Activated naive CD4-positive, alpha-beta T cell treated with anti-CD3 and anti-CD28 coated beads for 36 hours (primary cell): ENCODE data around the gene TNFRSF1A. TPM values are rescaled to one million over a fixed set of nuclear protein-coding genes. Genes with fewer than 3 reads are reported as not detected.

Source experiments
- CTCF ChIA-PET: fragments of 350-600 bp; sonication (Branson Sonifier 250); formaldehyde crosslinking; loops from one replicate; lab custom pipeline; 2021; ENCODE audit warnings: antibody characterized with exemption; lab: Charles Lee
- DNase-seq: peaks from one replicate; pipeline ENCODE4 v3.0.0-alpha.2; 2020
- H3K27ac Mint-ChIP-seq: one replicate; pipeline ENCODE4 v1.8.0; 2021; ENCODE audit warnings: mild to moderate bottlenecking, mixed read lengths
- H3K27me3 Mint-ChIP-seq: one replicate; pipeline ENCODE4 v1.8.0; 2021; ENCODE audit warnings: low read depth, mixed read lengths
- H3K36me3 Mint-ChIP-seq: one replicate; pipeline ENCODE4 v1.8.0; 2021; ENCODE audit warnings: low read depth, mixed read lengths
- H3K4me1 Mint-ChIP-seq: one replicate; pipeline ENCODE4 v1.8.0; 2021; ENCODE audit warnings: low read depth, mixed read lengths
- H3K4me3 Mint-ChIP-seq: one replicate; pipeline ENCODE4 v1.8.0; 2021; ENCODE audit warnings: mild to moderate bottlenecking, moderate library complexity, mixed read lengths
- H3K9me3 Mint-ChIP-seq: one replicate; pipeline ENCODE4 v1.8.0; 2021; ENCODE audit warnings: mixed read lengths
- intact Hi-C: fragments of 100-400 bp; cut with micrococcal nuclease; formaldehyde crosslinking; loops from one replicate; pipeline ENCODE4 v1.15.1; 2023
- total RNA-seq, 2 experiments: library from RNA; stranded (reverse); gene quantifications; one replicate each; pipeline ENCODE4 v1.2.3, GENCODE V29; 2021

Gene TNFRSF1A
- total RNA-seq, 2 experiments from 2014 or later: 38.1 to 41.3 TPM

DNA sequence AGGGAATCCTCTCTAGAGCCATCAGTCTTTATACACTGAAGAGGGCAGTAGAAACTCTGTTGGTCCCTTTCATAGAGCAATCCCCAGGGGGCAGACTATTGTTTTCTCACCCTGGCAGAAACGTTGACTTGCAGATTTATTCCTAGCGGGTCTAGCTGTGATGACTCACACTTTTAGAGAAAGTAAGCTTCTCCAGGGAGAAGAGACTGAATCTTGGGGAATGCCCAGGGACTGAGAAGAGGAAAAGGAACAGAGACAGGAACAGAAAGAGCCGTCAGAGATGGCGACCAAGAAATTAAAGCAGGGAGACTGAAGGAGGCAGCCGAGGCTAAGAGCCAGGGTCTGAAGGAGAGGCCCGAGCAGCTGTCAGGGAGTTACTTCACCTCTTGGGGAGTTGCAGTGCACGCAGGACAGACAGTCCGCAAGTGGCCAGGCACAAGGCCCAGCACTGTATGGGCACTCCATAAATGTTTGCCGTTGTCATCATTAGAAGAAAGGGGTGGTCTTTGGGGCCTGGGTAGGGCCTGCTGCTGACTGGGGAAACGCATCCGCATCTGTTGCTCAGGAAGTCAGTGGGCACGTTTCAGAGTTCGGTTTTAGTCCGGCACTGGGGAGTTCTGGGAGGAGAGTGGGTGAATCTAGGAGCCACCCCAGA is 18.4 kb downstream of the TNFRSF1A start:
- Mint-ChIP-seq H3K4me3 (peak overlapping the region; percentile 40), H3K36me3 (peaks cover 4% of the 10 kb centered on the region), H3K4me1 (peaks cover 39% of the 10 kb centered on the region), H3K9me3 (no peaks in the 10 kb centered on the region), H3K27me3 (no peaks in the 10 kb centered on the region), H3K27ac (peak overlapping the region; percentile 83)
- DNase-seq: peak; percentile 55
- intact Hi-C loops: loop anchor here (1.0 kb wide), 5 partner anchors 12 to 235 kb away; no protein-coding TSS in a partner anchor
- CTCF ChIA-PET: interaction anchor here (0.7 to 2.6 kb wide), 14 partner anchors 8 to 233 kb away, joined by 3 to 39 read pairs (median 5); no protein-coding TSS in a partner anchor

DNA sequence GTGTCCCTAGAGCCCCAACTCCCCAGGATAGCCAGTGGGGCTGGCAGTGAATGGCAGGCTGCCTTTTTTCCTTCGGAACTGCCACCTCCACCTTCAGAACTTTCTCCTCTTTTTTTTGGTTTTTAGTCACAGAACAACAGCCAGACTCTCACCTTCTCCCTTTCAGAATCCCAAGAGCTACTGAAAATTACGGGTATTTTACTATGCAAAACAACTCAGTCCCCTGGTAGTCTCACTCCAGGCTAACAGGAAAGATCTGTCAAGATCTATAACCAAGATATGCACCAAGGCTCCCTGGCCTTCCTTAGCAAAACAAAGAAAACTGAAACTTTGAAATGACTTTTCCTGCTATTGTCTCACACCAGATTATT is 18.9 kb downstream of the TNFRSF1A start:
- intact Hi-C loops: loop anchor here (1.0 kb wide), 5 partner anchors 12 to 235 kb away; no protein-coding TSS in a partner anchor
- CTCF ChIA-PET: interaction anchor here (0.7 to 2.6 kb wide), 14 partner anchors 9 to 233 kb away, joined by 3 to 39 read pairs (median 5); no protein-coding TSS in a partner anchor
- H3K27me3 Mint-ChIP-seq: no peaks in the 10 kb centered on the region
- H3K4me3 Mint-ChIP-seq: no peak overlapping the region
- H3K4me1 Mint-ChIP-seq: peaks cover 44% of the 10 kb centered on the region
- peaks cover under 1% of the 10 kb centered on the region for H3K36me3 Mint-ChIP-seq
- DNase-seq: no peak
- H3K27ac Mint-ChIP-seq: peak overlapping the region; percentile 83
- H3K9me3 Mint-ChIP-seq: no peaks in the 10 kb centered on the region

DNA sequence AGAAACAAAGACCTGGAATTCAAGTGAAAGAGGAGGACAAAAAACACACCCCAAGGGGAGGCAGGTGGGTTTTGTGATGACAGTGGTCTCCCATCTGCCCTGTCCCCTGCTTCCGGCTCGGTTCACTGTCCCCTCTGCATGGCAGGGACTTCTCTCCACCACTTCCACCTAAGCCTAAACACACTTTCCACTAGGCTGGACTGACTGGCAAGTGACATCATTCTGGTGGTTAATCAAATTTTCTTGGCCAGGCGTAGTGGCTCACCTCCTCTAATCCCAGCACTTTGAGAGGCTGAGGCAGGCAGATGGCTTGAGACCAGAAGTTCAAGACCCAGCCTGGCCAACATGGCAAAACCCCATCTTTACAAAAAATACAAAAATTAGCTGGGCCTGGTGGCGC is 19.5 kb downstream of the TNFRSF1A start:
- intact Hi-C loops: no loop called here
- CTCF ChIA-PET: interaction anchor here (0.7 to 2.6 kb wide), 10 partner anchors 9 to 173 kb away, joined by 3 to 39 read pairs (median 6); no protein-coding TSS in a partner anchor
- Mint-ChIP-seq H3K27ac (no peak overlapping the region), H3K4me3 (no peak overlapping the region), H3K4me1 (peaks cover 48% of the 10 kb centered on the region), H3K27me3 (no peaks in the 10 kb centered on the region), H3K9me3 (no peaks in the 10 kb centered on the region), H3K36me3 (no peaks in the 10 kb centered on the region)
- no peak for DNase-seq

DNA sequence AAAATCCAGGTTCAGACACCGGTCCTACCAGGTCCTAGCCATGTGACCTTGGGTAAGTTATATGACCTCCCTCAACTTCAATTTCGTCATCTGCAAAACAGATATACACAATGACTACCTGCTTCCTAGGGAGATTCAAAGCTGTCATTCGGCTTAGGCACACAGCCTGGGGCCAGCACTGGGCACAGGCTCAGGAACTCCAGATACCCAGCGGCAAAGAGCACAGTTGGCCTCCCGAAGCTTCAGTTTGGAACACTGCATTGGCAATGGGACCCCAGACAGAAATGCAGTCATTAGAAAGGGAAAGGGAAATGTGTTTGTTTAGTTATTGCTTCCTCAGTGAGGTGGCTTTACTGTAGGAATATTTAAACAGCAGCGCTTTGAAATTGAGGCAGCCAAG is 20.0 kb downstream of the TNFRSF1A start:
- Mint-ChIP-seq H3K4me3 (no peak overlapping the region), H3K27ac (no peak overlapping the region), H3K36me3 (no peaks in the 10 kb centered on the region), H3K9me3 (no peaks in the 10 kb centered on the region), H3K27me3 (no peaks in the 10 kb centered on the region), H3K4me1 (peaks cover 48% of the 10 kb centered on the region)
- CTCF ChIA-PET: interaction anchor here (1.1 to 2.6 kb wide), 3 partner anchors 13 to 45 kb away, joined by 3 to 39 read pairs (median 17); no protein-coding TSS in a partner anchor
- DNase-seq: no peak
- intact Hi-C loops: no loop called here

DNA sequence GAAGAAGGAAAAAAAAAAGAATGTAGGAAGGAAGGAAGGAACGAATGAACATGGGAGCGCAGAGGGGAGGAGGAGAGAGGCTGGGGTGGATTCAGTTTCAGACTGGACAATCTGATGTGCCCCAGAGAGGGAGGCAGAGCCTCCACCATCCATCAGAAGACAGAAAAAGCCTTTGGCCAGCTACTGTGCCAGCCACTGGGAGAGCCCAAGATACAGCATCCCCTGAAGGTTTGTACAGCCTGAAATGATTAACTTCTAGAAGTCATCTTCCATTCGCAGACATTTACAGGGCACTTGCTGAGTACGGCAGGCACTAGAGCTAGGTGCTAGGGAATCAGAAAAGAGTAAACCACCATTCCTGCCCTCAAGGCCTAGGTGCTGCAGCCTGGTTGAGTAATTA is 22.4 kb downstream of the TNFRSF1A start:
- Mint-ChIP-seq H3K9me3 (no peaks in the 10 kb centered on the region), H3K4me3 (no peak overlapping the region), H3K27ac (no peak overlapping the region), H3K4me1 (peaks cover 37% of the 10 kb centered on the region), H3K27me3 (no peaks in the 10 kb centered on the region), H3K36me3 (no peaks in the 10 kb centered on the region)
- DNase-seq: no peak
- intact Hi-C loops: no loop called here
- CTCF ChIA-PET: interaction anchor here (0.9 to 1.2 kb wide), 3 partner anchors 16 to 48 kb away, joined by 3 to 4 read pairs (median 3); no protein-coding TSS in a partner anchor

DNA sequence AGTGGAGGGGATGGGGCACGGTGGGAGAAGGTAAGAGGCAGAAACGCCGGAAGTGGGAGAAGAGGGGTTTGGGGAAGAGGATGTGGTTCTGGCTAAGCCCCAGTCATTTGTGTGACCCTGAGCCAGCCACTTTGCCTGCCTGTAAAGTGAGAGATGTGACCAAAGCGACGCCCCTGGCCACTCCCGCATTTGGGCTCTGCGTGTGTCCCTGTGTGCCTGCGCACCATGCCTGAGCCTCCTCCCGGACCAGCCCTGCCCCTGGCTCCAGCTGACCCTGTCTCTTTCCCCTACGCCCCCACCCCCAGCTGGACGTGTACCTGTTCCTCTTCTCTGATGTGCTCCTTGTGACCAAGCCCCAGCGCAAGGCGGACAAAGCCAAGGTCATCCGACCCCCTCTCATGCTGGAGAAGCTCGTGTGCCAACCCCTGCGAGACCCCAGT is 23.4 kb downstream of the TNFRSF1A start:
- Mint-ChIP-seq H3K4me1 (peaks cover 28% of the 10 kb centered on the region), H3K36me3 (no peaks in the 10 kb centered on the region), H3K27me3 (no peaks in the 10 kb centered on the region), H3K27ac (no peak overlapping the region), H3K4me3 (no peak overlapping the region), H3K9me3 (no peaks in the 10 kb centered on the region)
- DNase-seq: no peak
- intact Hi-C loops: no loop called here
- CTCF ChIA-PET: interaction anchor here (1.1 to 1.2 kb wide), 2 partner anchors 18 to 46 kb away, joined by 3 read pairs; no protein-coding TSS in a partner anchor

DNA sequence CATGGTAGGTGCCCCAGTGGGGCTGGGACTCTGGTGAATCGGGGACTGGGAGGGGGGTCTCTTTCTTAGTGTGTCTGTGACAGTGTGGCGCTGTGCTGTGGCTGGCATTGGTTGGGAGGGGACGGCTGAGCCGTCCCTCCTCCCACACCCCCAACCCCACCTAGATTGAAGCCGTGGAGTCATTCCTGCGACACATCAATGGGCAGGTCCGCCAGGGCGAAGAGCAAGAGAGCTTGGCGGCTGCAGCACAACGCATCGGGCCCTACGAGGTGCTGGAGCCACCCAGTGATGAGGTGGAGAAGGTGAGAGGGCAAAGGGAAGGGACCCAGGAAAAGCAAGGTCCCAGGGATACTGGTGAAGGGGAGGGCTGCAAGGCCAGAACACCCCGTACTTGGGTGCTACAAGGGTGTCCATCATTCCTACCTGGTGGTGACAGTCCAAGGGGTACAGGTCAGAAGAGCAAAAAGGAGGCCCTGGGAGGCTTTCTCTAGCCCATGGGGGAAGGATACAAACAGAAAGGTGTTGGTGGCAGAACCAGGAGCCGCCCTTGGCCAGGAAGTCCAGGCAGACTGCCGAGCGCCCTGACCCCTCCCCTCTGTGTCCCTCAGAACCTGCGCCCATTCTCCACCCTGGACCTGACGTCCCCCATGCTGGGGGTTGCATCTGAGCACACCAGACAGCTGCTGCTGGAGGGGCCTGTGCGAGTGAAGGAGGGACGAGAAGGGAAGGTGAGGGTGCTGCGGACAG is 24.0 kb downstream of the TNFRSF1A start:
- Mint-ChIP-seq H3K9me3 (no peaks in the 10 kb centered on the region), H3K27ac (no peak overlapping the region), H3K4me3 (no peak overlapping the region), H3K4me1 (peaks cover 24% of the 10 kb centered on the region), H3K27me3 (no peaks in the 10 kb centered on the region), H3K36me3 (no peaks in the 10 kb centered on the region)
- CTCF ChIA-PET: interaction anchor here (1.2 kb wide), 1 partner anchor 19 kb away, joined by 3 read pairs; no protein-coding TSS in a partner anchor
- intact Hi-C loops: no loop called here
- DNase-seq: no peak

DNA sequence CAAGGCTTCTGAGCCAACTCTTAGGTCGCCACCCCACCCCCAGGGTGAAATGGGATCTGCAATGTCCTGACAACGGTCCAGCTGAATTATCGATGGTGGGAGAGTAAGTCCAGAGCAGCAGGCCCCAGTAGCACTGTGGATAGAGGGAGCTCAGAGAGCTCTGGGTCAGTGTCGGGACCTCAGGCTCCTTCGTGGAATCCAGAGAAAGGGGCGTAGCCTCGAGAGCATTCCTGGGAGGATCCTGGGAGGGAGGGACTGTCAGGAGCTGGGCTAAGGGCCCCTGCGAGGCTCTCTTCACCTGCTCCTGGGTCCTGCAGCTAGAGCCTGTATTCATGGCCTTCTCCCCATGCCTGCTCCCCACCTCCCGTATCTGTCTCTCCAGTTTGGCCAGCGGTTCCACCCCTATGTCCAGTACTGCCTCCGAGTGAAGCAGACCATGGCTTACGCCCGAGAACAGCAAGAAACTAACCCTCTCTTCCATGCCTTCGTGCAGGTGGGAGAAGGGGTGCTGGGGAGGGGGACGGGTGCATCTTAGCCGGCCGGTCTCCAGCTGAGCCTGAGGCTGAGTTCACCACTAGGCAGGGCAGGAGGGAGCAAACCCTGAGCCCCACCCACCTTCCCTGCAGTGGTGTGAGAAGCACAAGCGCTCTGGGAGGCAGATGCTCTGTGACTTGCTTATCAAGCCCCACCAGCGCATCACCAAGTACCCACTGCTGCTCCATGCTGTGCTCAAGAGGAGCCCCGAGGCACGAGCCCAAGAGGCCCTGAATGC is 24.8 kb downstream of the TNFRSF1A start:
- Mint-ChIP-seq H3K36me3 (no peaks in the 10 kb centered on the region), H3K4me3 (no peak overlapping the region), H3K9me3 (no peaks in the 10 kb centered on the region), H3K4me1 (peaks cover 24% of the 10 kb centered on the region), H3K27ac (no peak overlapping the region), H3K27me3 (peaks cover under 1% of the 10 kb centered on the region)
- CTCF ChIA-PET: interaction anchor here (0.9 to 1.2 kb wide), 2 partner anchors 10 to 38 kb away, joined by 3 to 4 read pairs; no protein-coding TSS in a partner anchor
- intact Hi-C loops: no loop called here
- no peak for DNase-seq

DNA sequence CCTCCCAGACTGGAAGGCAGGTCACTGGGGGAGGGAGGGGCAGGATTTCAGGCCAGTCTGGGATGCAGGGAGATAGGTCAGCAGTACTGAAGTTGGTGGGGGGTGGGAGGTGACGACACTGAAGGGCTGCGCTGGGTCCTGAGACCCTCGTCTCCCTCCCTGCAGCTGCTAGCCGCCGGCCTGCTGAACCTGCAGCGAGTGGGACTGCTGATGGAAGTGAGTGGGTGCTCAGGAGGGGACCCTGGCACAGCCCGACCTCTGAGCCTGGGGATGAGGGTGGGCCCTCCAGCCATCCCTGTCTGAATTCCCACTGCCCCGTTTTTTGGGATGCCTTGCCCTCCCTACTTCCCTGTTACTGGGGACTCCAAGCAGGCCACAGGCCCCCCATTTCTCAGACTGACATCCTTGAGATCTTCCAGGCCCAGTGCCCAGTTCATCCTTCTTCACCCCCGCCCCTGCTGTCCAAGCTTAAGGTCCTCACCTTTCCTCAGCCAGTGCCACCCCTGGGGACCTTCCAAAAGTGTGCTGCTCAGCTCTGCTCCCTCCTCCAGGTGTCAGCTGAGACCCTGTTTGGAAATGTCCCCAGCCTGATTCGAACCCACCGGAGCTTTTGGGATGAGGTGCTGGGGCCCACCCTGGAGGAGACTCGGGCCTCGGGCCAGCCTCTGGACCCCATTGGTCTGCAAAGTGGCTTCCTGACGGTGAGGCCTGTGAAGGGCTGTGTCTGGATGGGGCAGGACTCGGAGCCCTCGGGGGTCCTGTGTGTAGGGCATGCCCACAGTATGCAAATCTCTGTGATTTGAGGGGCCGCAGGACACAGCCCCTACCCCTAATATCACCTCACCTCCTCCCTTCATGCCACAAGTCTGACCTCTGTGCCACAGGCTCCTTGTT is 25.9 kb downstream of the TNFRSF1A start:
- intact Hi-C loops: no loop called here
- DNase-seq: no peak
- H3K36me3 Mint-ChIP-seq: no peaks in the 10 kb centered on the region
- CTCF ChIA-PET: interaction anchor here (0.9 to 1.2 kb wide), 2 partner anchors 9 to 37 kb away, joined by 3 to 4 read pairs; no protein-coding TSS in a partner anchor
- peaks cover 21% of the 10 kb centered on the region for H3K4me1 Mint-ChIP-seq
- H3K9me3 Mint-ChIP-seq: no peaks in the 10 kb centered on the region
- peaks cover 2% of the 10 kb centered on the region for H3K27me3 Mint-ChIP-seq
- no peak overlapping the region for H3K27ac Mint-ChIP-seq
- no peak overlapping the region for H3K4me3 Mint-ChIP-seq

DNA sequence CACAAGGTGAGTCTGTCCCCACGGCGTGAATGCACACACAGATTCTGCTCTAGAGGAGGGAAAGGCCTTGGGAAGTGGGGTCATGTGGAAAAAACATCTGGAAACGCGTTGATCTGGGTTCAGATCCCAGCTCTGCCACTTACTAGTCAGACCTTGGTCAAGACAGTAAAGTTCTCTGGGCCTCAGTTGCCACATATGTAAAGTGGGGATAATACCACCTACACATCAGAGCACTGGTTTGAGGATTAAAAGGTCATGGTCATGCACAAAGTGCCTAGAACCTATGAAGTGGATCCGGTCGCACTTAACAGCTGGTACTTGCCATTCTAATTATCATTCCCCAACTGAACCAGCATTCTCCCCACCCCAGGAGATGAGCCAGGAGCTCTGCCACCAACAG is 26.7 kb downstream of the TNFRSF1A start:
- Mint-ChIP-seq H3K4me3 (no peak overlapping the region), H3K36me3 (no peaks in the 10 kb centered on the region), H3K4me1 (peaks cover 21% of the 10 kb centered on the region), H3K9me3 (no peaks in the 10 kb centered on the region), H3K27ac (no peak overlapping the region), H3K27me3 (peaks cover 2% of the 10 kb centered on the region)
- intact Hi-C loops: no loop called here
- no peak for DNase-seq
- CTCF ChIA-PET: interaction anchor here (0.6 kb wide), 1 partner anchor 18 kb away, joined by 3 read pairs; no protein-coding TSS in a partner anchor

DNA sequence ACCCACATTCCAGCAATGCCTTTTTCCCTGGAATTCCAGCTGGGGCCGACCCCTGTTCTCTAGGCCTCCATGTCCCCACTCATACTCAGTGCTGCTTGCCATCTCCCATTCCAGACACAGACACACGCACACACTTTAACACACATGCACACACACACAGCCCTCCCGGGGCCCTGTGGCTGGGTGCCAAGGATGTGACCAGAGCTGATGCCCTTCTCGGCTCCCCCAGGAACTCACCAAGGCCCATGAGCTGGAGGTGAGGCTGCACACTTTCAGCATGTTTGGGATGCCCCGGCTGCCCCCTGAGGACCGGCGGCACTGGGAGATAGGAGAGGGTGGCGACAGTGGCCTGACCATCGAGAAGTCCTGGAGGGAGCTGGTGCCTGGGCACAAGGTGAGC is 27.1 kb downstream of the TNFRSF1A start:
- peaks cover 2% of the 10 kb centered on the region for H3K27me3 Mint-ChIP-seq
- CTCF ChIA-PET: interaction anchor here (0.6 kb wide), 2 partner anchors 17 to 249 kb away, joined by 3 read pairs; no protein-coding TSS in a partner anchor
- DNase-seq: no peak
- intact Hi-C loops: no loop called here
- no peaks in the 10 kb centered on the region for H3K9me3 Mint-ChIP-seq
- H3K36me3 Mint-ChIP-seq: no peaks in the 10 kb centered on the region
- H3K27ac Mint-ChIP-seq: no peak overlapping the region
- peaks cover 21% of the 10 kb centered on the region for H3K4me1 Mint-ChIP-seq
- no peak overlapping the region for H3K4me3 Mint-ChIP-seq
